SK-N-SH (cell line): ENCODE measurements around the gene SCAMP5. TPM values are rescaled to one million over a fixed set of nuclear protein-coding genes. Genes with fewer than 3 reads are reported as not detected.

ENCODE experiments used
- CTCF ChIA-PET: fragments of 300-600, 350-600 bp; formaldehyde crosslinking; extraction: SDS; loops from one replicate; lab custom pipeline; 2021; lab: Yijun Ruan, JAX
- POLR2A ChIA-PET: fragments of 350-600 bp; sonication (Branson Sonifier 250); formaldehyde crosslinking; extraction: SDS; loops from one replicate; lab custom pipeline; 2020; ENCODE audit warnings: antibody characterized with exemption, inconsistent platforms; lab: Yijun Ruan, JAX
- DNase-seq: peaks from one replicate; pipeline ENCODE4 v3.0.0; 2012
- H2AFZ ChIP-seq: fragments of 200-600 bp; sonication (generic); 2 replicates; pipeline ENCODE4 v1.8.1; 2016; ENCODE audit warnings: antibody characterized with exemption, mild to moderate bottlenecking, low read depth
- H3F3A ChIP-seq: fragments of 200-600 bp; sonication (generic); replicated peaks from 2 replicates; pipeline ENCODE3; 2016; ENCODE audit warnings: antibody characterized with exemption, mild to moderate bottlenecking; ENCODE audit not compliant: insufficient read depth
- H3K27ac ChIP-seq, 2 experiments: fragments of 200-500 bp in 1 of 2; fragments of 200-600 bp in 1 of 2; sonication (Bioruptor generic) in 1 of 2; sonication (generic), shearing (Covaris generic) in 1 of 2; 2 replicates each; pipeline versions ENCODE4 v1.5.1 to v1.6.1; 2014 to 2016; ENCODE audit warnings: low read depth in 2 of 2, inconsistent platforms in 1 of 2, low read length in 1 of 2, mild to moderate bottlenecking in 1 of 2, mixed read lengths in 1 of 2
- H3K27me3 ChIP-seq: fragments of 200-600 bp; sonication (generic), shearing (Covaris generic); 2 replicates; pipeline ENCODE4 v1.6.1; 2016; ENCODE audit warnings: mixed run types; ENCODE audit not compliant: insufficient read depth
- H3K36me3 ChIP-seq, 2 experiments: fragments of 200-500 bp in 1 of 2; fragments of 200-600 bp in 1 of 2; sonication (Bioruptor generic) in 1 of 2; sonication (generic) in 1 of 2; replicated peaks in 1 of 2; 2 replicates each; pipeline versions ENCODE3 to v1.5.1; 2014 to 2016; ENCODE audit warnings: low read length in 1 of 2, mild to moderate bottlenecking in 1 of 2; ENCODE audit not compliant: insufficient read depth in 2 of 2, control insufficient read depth in 1 of 2
- H3K4me1 ChIP-seq, 2 experiments: fragments of 200-500 bp in 1 of 2; fragments of 200-600 bp in 1 of 2; sonication (Bioruptor generic) in 1 of 2; sonication (generic), shearing (Covaris generic) in 1 of 2; 2 replicates each; pipeline versions ENCODE4 v1.5.1 to v1.6.1; 2014 to 2016; ENCODE audit warnings: low read depth in 1 of 2, low read length in 1 of 2, mixed run types in 1 of 2; ENCODE audit not compliant: insufficient read depth in 2 of 2, control insufficient read depth in 1 of 2
- H3K4me2 ChIP-seq: fragments of 200-600 bp; sonication (generic), shearing (Covaris generic); 2 replicates; pipeline ENCODE4 v1.6.1; 2017; ENCODE audit warnings: mixed run types
- H3K4me3 ChIP-seq, 2 experiments: fragments of 200-500 bp in 1 of 2; fragments of 200-600 bp in 1 of 2; sonication (Bioruptor generic) in 1 of 2; sonication (generic), shearing (Covaris generic) in 1 of 2; 2 replicates each; pipeline versions ENCODE4 v1.5.1 to v1.8.1; 2014 to 2016; ENCODE audit warnings: low read depth in 2 of 2, inconsistent platforms in 1 of 2, low read length in 1 of 2, mild to moderate bottlenecking in 1 of 2, mixed read lengths in 1 of 2, moderate library complexity in 1 of 2
- H3K79me2 ChIP-seq: fragments of 200-600 bp; sonication (generic); 2 replicates; pipeline ENCODE4 v1.8.1; 2017; ENCODE audit warnings: mild to moderate bottlenecking; ENCODE audit not compliant: insufficient read depth
- H3K9ac ChIP-seq: fragments of 200-600 bp; sonication (generic); 2 replicates; pipeline ENCODE4 v1.6.1; 2017; ENCODE audit warnings: mixed run types
- H3K9me2 ChIP-seq: fragments of 200-600 bp; sonication (generic); 2 replicates; pipeline ENCODE4 v1.6.1; 2017; ENCODE audit warnings: mixed run types
- H3K9me3 ChIP-seq: fragments of 200-600 bp; sonication (generic); 2 replicates; pipeline ENCODE4 v1.6.1; 2017; ENCODE audit warnings: mixed run types, mild to moderate bottlenecking, moderate library complexity
- H4K20me1 ChIP-seq: fragments of 200-600 bp; sonication (generic); 2 replicates; pipeline ENCODE4 v1.6.1; 2017; ENCODE audit warnings: mild to moderate bottlenecking, mixed run types; ENCODE audit not compliant: insufficient read depth
- ELF1 ChIP-seq: IDR thresholded peaks from 2 replicates; pipeline ENCODE4 v1.4.0; 2012
- GATA2 ChIP-seq: sonication (generic); formaldehyde crosslinking; IDR thresholded peaks from 2 replicates; pipeline ENCODE4 v1.5.0; 2020; ENCODE audit warnings: mild to moderate bottlenecking, missing genetic modification reagents
- IRF3 ChIP-seq: fragments of 150-350 bp; IDR thresholded peaks from 2 replicates; pipeline ENCODE4 v1.6.1; 2016; ENCODE audit warnings: mild to moderate bottlenecking, low read depth, low read length
- JUND ChIP-seq: IDR thresholded peaks from 2 replicates; pipeline ENCODE4 v1.4.0; 2012
- TAF1 ChIP-seq: IDR thresholded peaks from 2 replicates; pipeline ENCODE4 v1.6.1; 2012; ENCODE audit warnings: low read depth, mild to moderate bottlenecking, low read length, moderate library complexity, borderline replicate concordance
- USF2 ChIP-seq: fragments of 150-350 bp; IDR thresholded peaks from 2 replicates; pipeline ENCODE4 v1.6.1; 2017; ENCODE audit warnings: antibody characterized with exemption, low read length, low read depth, borderline replicate concordance
- YY1 ChIP-seq: IDR thresholded peaks from 2 replicates; pipeline ENCODE4 v1.4.0; 2012; ENCODE audit warnings: low read depth, mild to moderate bottlenecking
- WGBS: methylation state at CpG from one replicate; pipeline ENCODE4 v1.1.6; 2017; ENCODE audit warnings: low lambda C conversion rate; 5-methylcytosine and 5-hydroxymethylcytosine counted together
- polyA plus RNA-seq, 3 experiments: library from polyadenylated mRNA; depleted of rRNA; stranded (reverse); fragments of >200 nt; gene quantifications; 2 replicates each; pipeline ENCODE4 v1.2.3, GENCODE V29; 2012

The SCAMP5 gene
- polyA plus RNA-seq, 1 of the 3 experiments (the other 2 are of a cell fraction), result 27.9 TPM

GRCh38 chr15:75054172-75054897, 59.0 kb downstream of the SCAMP5 start (continued):
- TF ChIP-seq TAF1, result no peak

GRCh38 chr15:75056036-75056435, 60.7 kb downstream of the SCAMP5 start:
- WGBS, result 97% methylated on average over 7 of the region's 7 CpGs
- H3K79me2 ChIP-seq, result no peaks in the 10 kb centered on the region
- no peaks in the 10 kb centered on the region for H3F3A ChIP-seq
- H3K4me1 ChIP-seq, result peaks cover 0 to 4% of the 10 kb centered on the region in 2 experiments; a peak in 1 of 4 replicates
- H3K27me3 ChIP-seq, result no peaks in the 10 kb centered on the region
- no peak overlapping the region for H3K9ac ChIP-seq
- ChIA-PET CTCF (interaction anchor here (1.7 kb wide), 1 partner anchor 27 kb away, joined by 4 read pairs; no protein-coding TSS in a partner anchor), POLR2A (no interaction called here)
- H3K4me2 ChIP-seq, result no peak overlapping the region
- DNase-seq, result no peak
- no peaks in the 10 kb centered on the region for H4K20me1 ChIP-seq
- TF ChIP-seq USF2, result no peak
- H3K9me2 ChIP-seq, result no peaks in the 10 kb centered on the region
- H3K36me3 ChIP-seq, result no peaks in the 10 kb centered on the region
- H3K9me3 ChIP-seq, result no peaks in the 10 kb centered on the region
- H2AFZ ChIP-seq, result no peak overlapping the region
- no peak overlapping the region for H3K27ac ChIP-seq
- no peak overlapping the region for H3K4me3 ChIP-seq

- Histone ChIP-seq H4K20me1 (no peaks in the 10 kb centered on the region), H3K9ac (no peak overlapping the region), H3K9me2 (no peaks in the 10 kb centered on the region), H2AFZ (no peak overlapping the region), H3K4me3 (no peak overlapping the region), H3K27me3 (no peaks in the 10 kb centered on the region), H3K9me3 (no peaks in the 10 kb centered on the region), H3K27ac (no peak overlapping the region), H3K4me2 (no peak overlapping the region), H3K79me2 (no peaks in the 10 kb centered on the region), H3F3A (no peaks in the 10 kb centered on the region), H3K36me3 (no peaks in the 10 kb centered on the region), H3K4me1 (peaks cover 0 to 3% of the 10 kb centered on the region in 2 experiments; a peak in 1 of 4 replicates)
- no peak for DNase-seq
- WGBS, result 98% methylated on average over 4 of the region's 4 CpGs
- ChIA-PET POLR2A (interaction anchor here (1.0 kb wide), 1 partner anchor 8 kb away, joined by 5 read pairs; no protein-coding TSS in a partner anchor), CTCF (interaction anchor here (1.1 kb wide), 1 partner anchor 29 kb away, joined by 4 read pairs; no protein-coding TSS in a partner anchor)
- no peak for TF ChIP-seq YY1
- TF ChIP-seq IRF3, result no peak
- TF ChIP-seq GATA2 (CRISPR knock-in tag), result no peak
- no peak for TF ChIP-seq ELF1
- no peak for TF ChIP-seq JUND
These were observed 63.0 kb downstream of the SCAMP5 start for GRCh38 chr15:75058127-75058905.
